HG03460 (cell line): ENCODE measurements around the gene SDE2.
"Not testable (repeated sequence)": the region's sequence is repeated elsewhere in the genome, so short reads cannot be mapped to it uniquely, and the experiment has no call there.

Source experiments
- ATAC-seq: cut with Tn5 transposase; IDR thresholded peaks from one replicate; pipeline ENCODE4 v1.9.1; 2021; ENCODE audit not compliant: unreplicated experiment

The SDE2 gene

DNA sequence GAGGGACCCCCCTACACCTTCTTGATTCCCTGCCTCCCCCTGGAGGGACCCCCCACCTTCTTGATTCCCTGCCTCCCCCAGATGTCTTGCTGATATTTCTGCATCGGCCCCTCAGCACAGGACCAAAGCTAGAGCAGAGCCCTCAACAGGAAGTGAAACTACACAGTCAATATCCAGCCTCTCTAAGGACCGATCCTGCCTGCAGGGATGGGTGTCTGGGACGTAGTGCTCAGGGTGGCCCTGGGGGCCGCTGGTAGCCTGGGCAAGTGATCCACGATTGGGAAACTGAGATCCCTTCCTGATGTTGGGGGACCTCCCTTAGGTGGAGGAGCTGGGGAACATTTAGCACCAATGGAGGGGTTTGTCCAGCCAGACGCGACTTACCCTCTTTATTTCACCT lies 54.2 kb downstream of the SDE2 start:
- ATAC-seq = peak; percentile 52

DNA sequence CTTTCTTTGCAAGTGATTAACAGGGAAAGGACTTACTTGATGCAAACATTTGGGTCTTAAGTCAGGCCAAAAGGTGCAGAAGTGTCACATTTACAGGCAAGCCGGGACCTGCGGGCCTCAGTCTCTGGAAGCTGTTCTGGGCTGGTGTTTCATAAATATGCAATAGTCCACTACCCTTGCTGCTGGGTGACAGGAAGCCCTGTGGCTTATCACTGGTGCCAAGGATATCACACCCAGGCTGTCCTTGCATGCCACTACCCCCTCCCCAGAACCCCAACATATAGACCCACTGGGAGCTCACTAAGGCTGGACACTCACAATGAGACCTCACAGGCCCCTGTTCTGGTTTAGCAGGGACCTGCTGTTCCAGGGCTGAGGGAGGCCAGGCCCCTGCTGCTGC lies 54.8 kb downstream of the SDE2 start:
- ATAC-seq = no peak

DNA sequence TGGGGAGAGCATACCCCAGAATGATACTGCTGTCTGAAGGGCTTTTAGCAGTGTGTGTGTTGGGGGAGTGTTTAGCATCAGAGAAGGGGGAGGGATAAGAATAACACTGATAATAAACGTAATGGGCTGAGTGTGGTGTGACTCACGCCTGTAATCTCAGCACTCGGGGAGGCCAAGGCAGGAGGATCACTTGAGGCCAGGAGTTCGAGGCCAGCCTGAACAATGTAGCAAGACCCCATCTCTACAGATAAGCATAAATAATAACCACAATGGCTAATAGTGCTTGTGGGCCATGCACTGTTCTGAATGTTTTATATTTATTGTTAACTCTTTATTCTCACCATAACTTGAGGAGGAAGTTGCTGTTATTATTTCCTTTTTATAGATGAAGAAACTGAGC lies 55.6 kb downstream of the SDE2 start:
- ATAC-seq = no peak

DNA sequence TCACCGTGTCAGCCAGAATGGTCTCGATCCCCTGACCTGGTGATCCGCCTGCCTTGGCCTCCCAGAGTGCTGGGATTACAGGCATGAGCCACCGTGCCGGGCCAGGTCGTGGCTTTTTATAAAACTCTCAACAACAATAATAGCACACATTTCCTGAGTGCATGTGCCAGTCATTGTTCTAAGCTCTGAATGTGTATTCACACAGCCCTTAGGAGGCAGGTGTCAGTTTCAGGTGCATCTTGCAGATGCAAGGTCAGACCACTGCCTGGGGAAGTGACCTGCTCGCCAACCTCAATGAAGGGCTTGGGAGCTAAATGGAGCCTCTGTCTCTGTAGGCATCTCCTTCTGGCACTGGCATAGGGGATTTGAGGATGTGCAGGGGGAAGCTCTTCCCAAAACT lies 56.6 kb downstream of the SDE2 start:
- peak; percentile 67 for ATAC-seq

DNA sequence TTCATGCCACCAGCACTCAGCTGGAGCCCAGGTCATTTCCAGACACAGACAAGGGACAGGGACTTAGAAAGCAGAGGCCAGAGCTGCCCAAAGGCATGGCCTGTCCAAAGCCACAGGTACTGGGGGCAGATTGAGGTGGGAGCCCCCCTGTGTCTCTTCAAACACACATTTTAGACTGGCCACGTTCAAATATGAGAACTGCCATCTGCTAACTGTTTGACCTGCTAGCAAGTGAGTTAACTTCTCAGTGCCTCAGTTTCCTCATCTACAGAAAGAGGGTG lies 57.3 kb downstream of the SDE2 start:
- no peak for ATAC-seq

DNA sequence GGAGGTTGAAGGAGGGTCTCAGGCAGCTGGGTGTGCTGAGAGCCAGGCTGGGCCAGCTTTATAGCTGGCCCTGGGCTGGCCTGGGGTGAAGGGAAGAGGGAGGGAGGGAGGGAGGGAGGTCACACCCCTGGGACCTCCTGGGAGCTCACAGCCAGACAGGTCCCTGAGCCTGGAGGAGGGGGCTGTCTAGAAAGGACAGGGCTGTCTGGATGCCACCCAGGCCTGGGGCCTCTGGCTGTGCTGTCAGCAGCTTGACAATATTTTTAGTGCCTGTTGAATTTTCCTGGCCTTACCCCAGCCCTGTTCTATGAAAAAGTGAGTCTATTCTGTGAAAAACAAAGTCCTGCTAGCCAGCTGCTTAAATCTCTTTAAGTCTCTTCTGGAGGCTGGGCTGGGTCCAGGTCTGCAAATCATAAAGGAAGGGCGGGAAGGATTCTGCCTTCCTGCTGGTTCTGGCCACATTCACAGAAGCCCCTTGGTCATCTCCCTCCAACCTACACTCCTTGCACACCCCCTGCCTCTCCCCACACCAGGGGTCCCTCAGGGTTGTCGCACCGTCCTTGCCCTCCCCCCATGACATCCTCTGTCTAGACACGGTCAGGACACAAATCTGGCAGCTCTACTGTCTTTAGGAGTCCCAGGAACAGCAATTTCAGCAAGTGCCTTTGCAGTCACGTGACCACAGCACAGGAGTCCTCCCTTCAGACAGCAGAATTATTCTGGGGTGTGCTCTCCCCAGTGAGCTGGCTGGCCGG lies 57.8 kb downstream of the SDE2 start, which contains the start of gene LEFTY2:
Gene LEFTY2 (minus strand): TSS at position 34 of the 755 bp plus-strand sequence. CDS start 80 bp downstream, outside the sequence.
- no peak for ATAC-seq

DNA sequence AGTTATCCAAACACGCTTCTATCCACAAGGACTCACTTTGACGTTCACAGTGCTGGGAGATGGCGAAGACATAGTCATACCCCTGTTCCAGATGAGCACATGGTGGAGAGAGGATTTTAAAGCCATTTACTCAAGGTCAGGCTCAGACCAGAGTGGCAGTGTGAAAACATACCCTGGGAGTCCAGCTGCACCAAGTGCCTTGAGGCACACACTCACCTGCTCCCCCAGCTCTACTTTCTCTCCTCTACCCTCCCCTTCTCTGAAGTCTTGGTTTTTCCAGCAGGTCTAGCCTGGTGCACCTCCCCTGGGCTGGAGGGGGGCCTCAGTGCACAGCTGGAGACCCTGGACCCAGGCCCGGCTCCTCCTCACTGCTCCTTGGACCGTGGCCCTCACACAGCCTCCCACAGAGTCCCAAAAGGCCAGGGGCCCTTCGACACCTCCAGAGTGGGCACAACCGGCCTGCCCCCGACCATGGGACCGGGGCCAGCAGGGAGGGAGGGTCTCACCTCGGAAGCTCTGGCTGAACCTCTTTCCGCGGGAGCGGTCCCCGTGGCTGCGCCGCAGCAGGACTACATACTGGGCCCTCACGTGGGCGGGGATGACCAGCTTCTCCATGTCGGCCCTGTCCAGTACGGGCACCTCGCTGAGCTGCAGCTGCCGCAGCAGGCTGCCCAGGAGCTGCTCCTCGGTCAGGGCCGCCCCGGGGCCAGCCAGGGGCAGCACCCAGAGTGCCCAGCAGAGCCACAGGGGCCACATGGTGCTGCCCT lies 58.6 kb downstream of the SDE2 start:
- no peak for ATAC-seq

DNA sequence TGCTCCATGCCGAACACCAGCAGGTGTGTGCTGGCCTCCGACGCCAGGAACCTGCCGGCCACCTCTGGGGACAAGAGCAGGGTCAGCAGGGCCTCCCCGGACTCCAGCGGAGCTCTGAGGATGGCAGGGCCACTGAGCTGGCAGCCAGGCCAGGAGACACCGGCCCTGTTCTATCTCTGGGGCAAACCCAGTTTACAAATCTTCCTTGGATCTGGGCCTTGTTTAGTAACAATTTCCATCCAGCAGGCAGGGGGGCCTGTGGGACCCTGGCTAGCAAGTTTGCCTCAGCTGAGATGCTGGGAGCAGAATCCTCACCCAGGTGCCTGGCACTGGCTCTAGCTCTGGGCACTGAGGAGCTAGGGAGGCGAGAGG lies 59.2 kb downstream of the SDE2 start:
- not testable (repeated sequence) for ATAC-seq

DNA sequence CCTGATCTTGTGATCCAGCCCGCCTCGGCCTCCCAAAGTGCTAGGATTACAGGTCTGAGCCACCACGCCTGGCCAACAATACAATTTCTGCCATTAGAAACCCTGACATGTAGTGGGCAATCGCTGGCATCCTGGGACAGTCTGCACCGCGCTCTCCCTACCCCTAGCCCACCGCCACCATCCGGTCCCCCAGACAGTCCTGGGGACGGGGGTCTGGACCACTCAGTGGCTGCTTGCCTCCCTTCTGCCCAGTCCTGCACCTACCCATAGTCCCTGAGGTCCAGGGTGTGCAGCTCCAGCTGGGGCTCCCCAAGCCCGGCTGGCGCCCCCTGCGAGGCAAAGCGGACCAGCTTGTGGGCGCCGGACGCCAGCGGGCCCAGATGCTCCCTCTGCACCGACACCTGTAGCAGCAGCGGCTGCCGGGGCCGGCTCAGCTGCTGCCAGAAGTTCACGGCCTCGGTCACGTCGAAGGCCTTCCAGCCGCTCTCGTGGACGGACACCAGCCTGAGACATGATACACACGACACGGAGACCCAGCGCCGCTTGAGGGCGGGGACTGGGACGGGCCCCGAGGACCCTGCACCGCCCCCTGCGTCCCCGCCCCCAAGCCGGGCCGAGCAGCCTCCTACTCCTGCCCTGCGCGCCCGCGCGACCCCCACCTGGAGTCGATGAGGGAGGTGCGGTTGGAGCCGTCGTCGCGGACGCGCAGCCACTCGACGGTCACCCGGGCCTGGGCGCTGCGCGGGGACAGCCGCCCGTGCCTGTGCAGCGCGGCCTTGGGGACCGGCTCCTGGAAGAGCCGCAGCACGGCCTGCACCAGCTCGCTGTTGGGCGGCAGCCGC lies 59.8 kb downstream of the SDE2 start:
- not testable (repeated sequence) for ATAC-seq

DNA sequence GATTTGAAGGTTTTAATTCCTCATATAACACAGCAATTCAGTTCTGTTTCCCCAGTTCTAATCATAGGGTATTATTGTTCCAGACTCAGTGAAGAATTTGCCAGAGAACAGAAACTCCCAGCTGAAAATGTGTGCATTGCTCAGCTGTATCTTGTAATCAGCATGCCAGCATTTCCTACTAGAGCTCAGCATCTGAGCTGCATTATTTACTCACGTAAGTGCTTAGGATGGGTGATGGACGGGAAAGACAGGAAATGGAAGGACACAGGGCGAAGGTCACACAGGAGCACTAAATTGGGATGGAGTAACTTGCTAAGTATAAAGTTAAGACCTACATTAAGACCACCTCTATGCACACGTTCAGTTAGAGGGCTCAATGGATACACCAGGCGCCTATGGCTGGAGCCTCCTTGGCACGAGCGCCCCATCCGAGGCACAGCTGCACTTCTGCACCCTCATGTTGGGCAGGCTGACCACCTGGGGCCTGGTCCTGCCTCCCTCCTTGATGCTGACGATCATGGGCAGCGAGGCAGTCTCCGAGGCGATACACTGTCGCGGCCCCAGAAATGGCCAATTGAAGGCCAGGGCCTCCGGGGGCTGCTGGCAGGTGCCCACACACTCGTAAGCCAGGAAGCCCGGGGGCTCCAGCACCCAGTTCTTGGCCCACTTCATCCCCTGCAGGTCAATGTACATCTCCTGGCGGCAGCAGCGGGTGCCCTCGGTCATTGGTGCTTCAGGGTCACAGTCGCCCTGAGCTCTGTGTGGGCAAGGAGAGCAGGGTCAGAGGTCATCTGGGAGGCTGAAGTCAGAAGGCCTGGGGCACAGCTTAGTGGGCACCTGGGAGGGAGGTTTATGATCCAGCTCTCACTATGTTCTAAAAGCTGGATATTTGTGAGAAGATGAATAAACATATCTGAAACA lies 61.8 kb downstream of the SDE2 start:
- no peak for ATAC-seq

DNA sequence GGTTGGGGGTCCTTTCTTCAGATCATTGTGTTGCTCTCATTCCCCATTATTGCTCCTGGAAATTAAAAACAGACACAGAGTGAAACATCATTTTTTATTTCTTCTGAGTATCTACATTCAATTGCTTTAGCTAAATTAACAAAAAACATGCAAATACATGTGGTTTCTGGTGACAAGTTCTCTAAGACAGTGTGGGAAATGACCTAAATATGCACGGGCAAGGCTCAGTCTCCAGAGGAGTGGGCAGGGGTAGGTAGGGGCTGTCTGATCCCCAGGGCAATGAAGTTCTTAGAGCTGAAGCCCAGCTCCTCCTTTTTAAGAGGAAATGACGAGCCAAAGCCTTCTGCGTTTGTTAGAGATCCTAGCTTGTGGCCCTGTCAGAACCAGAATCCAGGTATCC lies 62.6 kb downstream of the SDE2 start:
- no peak for ATAC-seq

DNA sequence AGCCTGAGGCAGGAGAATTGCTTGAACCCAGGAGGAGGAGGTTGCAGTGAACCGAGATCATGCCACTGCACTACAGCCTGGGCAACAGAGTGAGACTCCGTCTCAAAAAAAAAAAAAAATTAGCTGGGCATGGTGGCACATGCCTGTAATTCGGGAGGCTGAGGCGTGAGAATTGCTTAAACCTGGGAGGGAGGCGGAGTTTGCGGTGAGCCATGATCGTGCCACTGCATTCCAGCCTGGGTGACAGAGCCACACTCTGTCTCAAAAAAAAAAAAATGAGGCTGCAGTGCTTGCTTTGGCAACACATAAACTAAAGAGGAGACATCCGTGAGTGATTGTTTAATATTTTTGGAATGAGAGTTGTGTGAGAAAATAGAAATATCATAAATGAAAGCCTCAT lies 63.1 kb downstream of the SDE2 start:
- ATAC-seq = not testable (repeated sequence)

DNA sequence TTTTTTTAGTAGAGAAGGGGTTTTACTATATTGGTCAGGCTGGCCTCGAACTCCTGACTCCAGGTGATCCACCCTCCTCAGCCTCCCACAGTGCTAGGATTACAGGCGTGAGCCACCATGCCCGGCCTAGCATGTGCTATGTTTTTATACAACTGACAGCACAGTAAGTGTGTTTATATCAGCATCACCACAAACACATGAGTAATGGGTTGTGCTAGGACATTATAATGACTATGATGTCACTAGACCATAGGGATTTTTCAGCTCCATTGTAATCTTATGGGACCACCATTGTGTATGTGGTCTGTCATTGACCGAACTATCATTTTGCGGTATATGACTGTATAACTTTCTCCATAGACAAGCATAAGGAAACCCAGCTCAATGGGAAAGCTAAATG lies 64.4 kb downstream of the SDE2 start:
- ATAC-seq = no peak

DNA sequence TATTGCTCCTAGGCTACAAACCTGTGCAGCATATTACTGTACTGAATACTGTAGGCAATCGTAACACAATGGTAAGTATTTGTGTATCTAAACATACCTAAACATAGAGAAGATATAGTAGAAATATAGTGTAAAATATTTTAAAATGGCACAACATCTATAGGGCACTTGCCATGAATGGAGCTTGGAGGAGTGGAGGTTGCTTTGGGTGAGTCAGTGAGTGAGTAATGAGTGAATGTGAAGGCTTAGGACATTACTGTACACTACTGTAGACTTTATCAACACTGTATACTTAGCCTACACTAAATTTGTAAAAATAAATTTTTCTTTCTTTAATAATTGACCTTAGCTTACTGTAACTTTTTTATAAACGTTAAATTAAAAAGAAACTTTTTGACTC lies 66.1 kb downstream of the SDE2 start:
- ATAC-seq = no peak
